KOPT-K1 (cell line): ENCODE results near the gene NXPH1.

Source experiments
- H3K27ac ChIP-seq: fragments of 200-600 bp; sonication (generic); 2 replicates; pipeline ENCODE4 v1.5.1; 2016; ENCODE audit warnings: antibody characterized with exemption, mild to moderate bottlenecking, low read depth, low read length; ENCODE audit not compliant: poor library complexity, severe bottlenecking
- H3K36me3 ChIP-seq: fragments of 200-600 bp; sonication (generic); 2 replicates; pipeline ENCODE4 v1.5.1; 2017; ENCODE audit warnings: antibody characterized with exemption, mild to moderate bottlenecking, low read length, moderate library complexity; ENCODE audit not compliant: insufficient read depth
- H3K9me3 ChIP-seq: fragments of 200-600 bp; sonication (generic); 2 replicates; pipeline ENCODE4 v1.5.1; 2017; ENCODE audit warnings: antibody characterized with exemption, low read length, mild to moderate bottlenecking; ENCODE audit not compliant: insufficient read depth, poor library complexity, severe bottlenecking

Gene NXPH1

GRCh38 chr7:8444468-8444769, 11.0 kb downstream of the NXPH1 start:
- Histone ChIP-seq H3K27ac (no peak overlapping the region), H3K9me3 (peaks cover 12% of the 10 kb centered on the region), H3K36me3 (no peaks in the 10 kb centered on the region)

GRCh38 chr7:8453535-8453934, 20.1 kb downstream of the NXPH1 start:
- no peaks in the 10 kb centered on the region for H3K36me3 ChIP-seq
- H3K9me3 ChIP-seq = no peaks in the 10 kb centered on the region
- H3K27ac ChIP-seq = no peak overlapping the region

- H3K36me3 ChIP-seq = no peaks in the 10 kb centered on the region
- no peak overlapping the region for H3K27ac ChIP-seq
- H3K9me3 ChIP-seq = no peaks in the 10 kb centered on the region
These were observed 22.0 kb downstream of the NXPH1 start for GRCh38 chr7:8455426-8455825.

GRCh38 chr7:8462309-8462708, 28.9 kb downstream of the NXPH1 start:
- Histone ChIP-seq H3K27ac (no peak overlapping the region), H3K9me3 (no peaks in the 10 kb centered on the region), H3K36me3 (no peaks in the 10 kb centered on the region)

DNA sequence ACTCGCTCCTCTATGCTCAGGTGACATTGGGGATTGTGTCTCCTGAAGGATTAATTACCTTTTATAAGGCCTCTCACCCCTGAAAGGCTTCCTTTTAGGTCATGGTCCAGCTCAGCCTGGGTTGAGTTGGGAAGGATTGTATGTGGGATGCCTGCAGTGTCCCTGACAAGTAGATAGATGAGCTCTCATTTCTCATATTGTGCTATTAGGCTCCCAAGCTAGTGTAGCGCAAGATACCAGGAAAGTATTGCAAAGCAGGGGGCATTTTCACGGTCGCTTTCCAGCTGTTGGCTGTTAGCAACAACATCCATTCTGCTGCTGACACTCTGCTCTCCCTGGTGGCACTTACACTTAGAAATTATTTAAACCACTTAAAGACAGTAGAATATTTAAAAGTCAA, 31.9 kb downstream of the NXPH1 start:
- no peaks in the 10 kb centered on the region for H3K9me3 ChIP-seq
- no peaks in the 10 kb centered on the region for H3K36me3 ChIP-seq
- no peak overlapping the region for H3K27ac ChIP-seq

DNA sequence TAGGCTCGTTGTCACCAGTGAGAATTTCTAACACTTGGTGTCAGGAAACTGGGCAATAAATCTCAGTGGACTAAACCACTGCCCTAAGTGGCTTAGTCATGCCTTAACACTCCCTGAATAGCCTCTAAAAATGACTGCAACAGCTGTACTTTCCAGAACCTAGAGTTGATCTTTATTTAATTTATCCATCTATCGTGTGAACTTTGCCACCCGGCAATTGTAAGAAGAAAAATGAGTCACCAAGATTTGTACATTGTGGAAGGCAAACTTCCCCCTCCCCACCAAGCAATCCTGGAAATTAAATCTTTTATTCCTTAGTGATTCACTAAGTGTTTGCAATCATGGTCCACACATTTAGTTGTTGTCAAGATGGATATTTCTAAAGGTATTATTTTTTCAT, 47.1 kb downstream of the NXPH1 start:
- H3K9me3 ChIP-seq = no peaks in the 10 kb centered on the region
- H3K27ac ChIP-seq = no peak overlapping the region
- no peaks in the 10 kb centered on the region for H3K36me3 ChIP-seq

DNA sequence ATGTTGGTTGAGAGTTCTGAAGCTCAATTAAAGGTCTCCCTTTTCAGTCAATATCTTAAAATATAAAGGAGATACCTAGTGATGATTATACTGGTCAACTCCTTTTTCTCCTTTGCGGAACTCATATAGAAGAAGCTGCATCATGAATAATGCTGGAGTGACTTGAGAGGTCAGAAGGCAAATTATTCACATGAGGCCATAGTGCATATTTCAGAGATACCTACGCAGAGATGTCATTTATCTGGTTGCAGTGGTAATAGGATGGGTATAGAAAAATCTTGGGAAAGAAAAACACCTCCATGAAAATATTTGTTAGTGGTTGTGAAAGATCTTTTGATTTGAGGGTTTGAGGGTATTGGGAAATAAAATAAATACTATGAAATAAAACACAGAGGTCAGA, 47.7 kb downstream of the NXPH1 start:
- no peaks in the 10 kb centered on the region for H3K9me3 ChIP-seq
- H3K36me3 ChIP-seq = no peaks in the 10 kb centered on the region
- H3K27ac ChIP-seq = no peak overlapping the region

DNA sequence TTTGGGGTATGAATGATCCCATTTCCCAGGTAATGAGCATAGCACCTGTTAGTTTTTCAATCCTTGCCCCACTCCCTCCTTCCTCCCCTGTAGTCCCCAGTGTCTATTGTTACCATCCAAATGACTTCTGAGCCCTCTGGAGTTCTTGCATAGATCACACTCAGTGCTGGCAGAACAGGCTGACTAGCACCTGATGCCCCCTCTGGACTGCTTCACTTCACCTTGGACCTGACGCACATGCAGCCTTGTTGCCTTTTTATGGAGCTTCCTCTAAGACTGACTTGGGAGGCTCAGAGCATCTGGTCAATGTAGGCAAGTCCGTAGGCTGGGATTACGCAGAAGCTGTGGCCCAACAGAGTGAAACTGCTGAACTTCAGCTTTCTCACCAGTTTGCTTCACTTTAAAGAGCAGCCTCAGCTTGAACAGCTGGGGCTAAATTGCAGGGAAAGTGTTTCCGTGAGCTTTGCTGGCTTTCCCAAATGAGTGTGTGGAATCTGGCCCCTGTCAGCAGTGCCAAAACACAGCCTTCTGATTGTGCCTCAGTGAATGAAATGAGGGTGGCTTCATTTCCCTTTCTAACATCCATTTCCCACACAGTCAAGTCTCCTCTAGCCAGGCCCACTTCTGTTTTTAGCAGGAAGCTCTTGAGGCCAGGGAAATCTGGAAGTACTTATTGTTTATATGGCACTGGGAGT, 48.5 kb downstream of the NXPH1 start:
- Histone ChIP-seq H3K27ac (no peak overlapping the region), H3K36me3 (no peaks in the 10 kb centered on the region), H3K9me3 (no peaks in the 10 kb centered on the region)

- H3K36me3 ChIP-seq = no peaks in the 10 kb centered on the region
- H3K27ac ChIP-seq = no peak overlapping the region
- no peaks in the 10 kb centered on the region for H3K9me3 ChIP-seq
These were observed 57.1 kb downstream of the NXPH1 start for GRCh38 chr7:8490391-8491045.

- Histone ChIP-seq H3K27ac (no peak overlapping the region), H3K36me3 (no peaks in the 10 kb centered on the region), H3K9me3 (no peaks in the 10 kb centered on the region)
These were observed 57.7 kb downstream of the NXPH1 start for GRCh38 chr7:8491106-8491505.

DNA sequence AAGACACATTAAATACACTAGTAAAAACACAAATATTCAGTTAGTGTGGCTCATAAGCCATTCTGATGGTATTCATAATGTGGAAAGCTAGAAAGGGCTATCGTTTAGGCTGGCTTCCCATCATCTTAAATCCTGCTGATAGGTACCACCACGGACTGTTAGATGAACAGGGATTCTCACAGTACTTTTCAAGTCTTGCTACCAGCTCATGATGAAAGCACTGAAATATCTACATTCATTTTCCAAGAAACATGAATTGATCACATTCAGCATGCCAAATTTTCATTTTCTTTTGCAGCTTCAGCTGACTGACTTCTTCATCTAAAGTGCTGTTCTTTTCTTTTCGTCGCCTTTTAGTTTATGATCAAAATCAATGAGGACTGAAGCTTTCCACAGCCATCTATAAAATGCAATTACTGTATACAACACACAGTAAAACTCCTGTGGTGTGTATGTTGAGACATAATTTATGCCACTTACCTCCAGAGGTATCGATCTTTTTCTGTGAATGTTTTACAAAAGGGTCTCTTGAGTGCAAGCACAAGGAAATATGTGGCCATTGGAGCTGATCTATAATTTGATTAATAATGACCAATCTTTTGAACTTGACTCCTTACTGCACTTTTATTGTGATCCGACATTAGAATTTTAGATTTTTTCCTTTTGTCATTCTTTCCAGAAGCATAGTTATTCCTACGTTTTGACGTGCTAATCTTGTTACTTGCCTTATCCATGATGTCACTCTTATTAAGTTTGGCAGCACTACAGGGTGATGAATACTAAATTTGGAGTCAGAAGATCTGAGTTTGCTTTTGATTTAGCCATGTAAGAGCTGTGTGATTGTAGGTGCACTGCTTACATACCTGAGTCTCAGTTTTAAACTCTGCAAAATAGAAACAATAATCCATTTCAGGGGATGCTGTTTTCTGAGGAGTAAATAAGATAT, 58.4 kb downstream of the NXPH1 start:
- Histone ChIP-seq H3K27ac (no peak overlapping the region), H3K9me3 (no peaks in the 10 kb centered on the region), H3K36me3 (no peaks in the 10 kb centered on the region)

DNA sequence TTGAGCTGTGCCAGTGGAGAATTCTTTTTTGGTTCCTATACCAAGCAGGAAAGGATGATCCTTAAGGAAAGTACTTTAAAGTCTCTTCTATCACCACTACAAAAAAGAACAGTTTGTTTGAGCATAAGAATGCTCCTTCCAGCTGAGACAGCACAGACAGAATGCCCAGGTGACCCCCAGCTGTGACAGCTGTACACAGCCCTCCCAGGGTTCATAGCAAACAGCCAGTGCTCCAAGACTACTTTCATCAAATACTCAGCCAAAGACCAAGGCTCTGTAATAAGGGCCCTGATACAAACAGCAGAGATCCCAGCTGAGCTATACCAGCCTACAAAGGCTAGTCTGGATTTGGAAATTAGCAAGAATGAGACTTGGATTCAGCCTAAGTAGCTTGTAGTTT, 65.7 kb downstream of the NXPH1 start:
- Histone ChIP-seq H3K9me3 (no peaks in the 10 kb centered on the region), H3K36me3 (no peaks in the 10 kb centered on the region), H3K27ac (no peak overlapping the region)

DNA sequence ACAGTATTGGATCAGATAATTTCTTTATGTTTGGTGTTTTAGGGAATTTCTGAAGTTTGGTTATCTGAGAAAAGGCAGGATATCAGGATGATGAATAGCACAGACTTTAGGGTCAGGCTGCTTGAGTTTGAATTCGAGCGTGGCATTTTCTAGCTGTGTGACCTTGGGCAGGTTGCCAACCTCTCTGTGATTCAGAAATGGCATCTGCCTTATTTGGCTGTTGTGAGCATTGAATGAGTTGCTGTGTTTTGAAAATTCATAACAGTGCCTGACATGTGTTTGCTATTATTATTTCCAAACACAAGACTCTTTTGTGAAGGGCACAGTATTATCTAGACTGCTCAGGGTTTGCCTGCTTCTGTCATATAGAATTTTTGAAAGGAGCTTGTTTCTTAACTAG, 66.9 kb downstream of the NXPH1 start:
- H3K27ac ChIP-seq = no peak overlapping the region

GRCh38 chr7:8507566-8507965, 74.2 kb downstream of the NXPH1 start:
- Histone ChIP-seq H3K9me3 (no peaks in the 10 kb centered on the region), H3K27ac (no peak overlapping the region), H3K36me3 (no peaks in the 10 kb centered on the region)

More for the DNA sequence above, 66.9 kb downstream of the NXPH1 start:
- Histone ChIP-seq H3K36me3 (no peaks in the 10 kb centered on the region), H3K9me3 (no peaks in the 10 kb centered on the region)

DNA sequence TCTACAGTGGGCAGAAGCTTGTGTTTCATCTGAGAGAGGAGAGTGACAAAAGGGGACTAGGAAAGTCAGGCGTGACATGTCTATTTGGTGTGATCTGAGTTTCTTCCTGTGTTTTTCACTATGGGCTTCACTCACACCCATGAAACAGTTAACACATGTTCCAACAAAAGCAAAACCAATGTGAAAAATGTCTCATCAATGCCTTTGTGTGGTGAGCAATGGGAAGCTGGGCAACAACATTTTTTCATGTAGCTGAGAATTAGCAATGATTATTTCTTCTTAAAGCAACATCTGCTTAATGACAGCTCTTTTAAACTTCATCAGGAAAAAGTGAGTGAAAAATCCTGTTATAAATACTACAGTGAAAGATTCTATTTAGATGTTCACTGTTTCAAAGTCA, 76.2 kb downstream of the NXPH1 start:
- Histone ChIP-seq H3K9me3 (no peaks in the 10 kb centered on the region), H3K36me3 (no peaks in the 10 kb centered on the region), H3K27ac (no peak overlapping the region)
